ENCODE measurements around the gene ZBTB39. TPM values are rescaled to one million over a fixed set of nuclear protein-coding genes. Genes with fewer than 3 reads are reported as not detected.

Gene ZBTB39
- total RNA-seq, 3 donors from 2014 or later, result 3.5 to 8.6 (median 4.6) TPM

- H3K4me3 ChIP-seq, result no peak overlapping the region
- TF ChIP-seq CTCF (IDR thresholded peaks at IDR 0.05), result no peak
- no peaks in the 10 kb centered on the region for H3K9me3 ChIP-seq
- ATAC-seq (no peak), DNase-seq (no peak)
- no peaks in the 10 kb centered on the region for H3K4me1 ChIP-seq (ENCODE audit: low read depth)
- intact Hi-C loops (cut with DNase I, micrococcal nuclease), result no loop called here
- H3K36me3 ChIP-seq (ENCODE audit: low read depth), result peaks cover 14% of the 10 kb centered on the region
Measured at GRCh38 chr12:57039016-57039798, 32.9 kb upstream of the ZBTB39 start.

GRCh38 chr12:57037264-57037663, 30.9 kb upstream of the ZBTB39 start:
- no peak overlapping the region for H3K4me3 ChIP-seq
- no peak for TF ChIP-seq CTCF (IDR thresholded peaks at IDR 0.05)
- H3K9me3 ChIP-seq, result no peaks in the 10 kb centered on the region
- ATAC-seq, result no peak
- H3K36me3 ChIP-seq (ENCODE audit: low read depth), result peaks cover 14% of the 10 kb centered on the region
- DNase-seq, result no peak
- H3K4me1 ChIP-seq (ENCODE audit: low read depth), result no peaks in the 10 kb centered on the region
- intact Hi-C loops (cut with DNase I, micrococcal nuclease), result no loop called here

- no peak for ATAC-seq
- Histone ChIP-seq H3K4me3 (no peak overlapping the region), H3K4me1 (ENCODE audit: low read depth) (no peaks in the 10 kb centered on the region), H3K9me3 (no peaks in the 10 kb centered on the region), H3K36me3 (ENCODE audit: low read depth) (peaks cover 9% of the 10 kb centered on the region)
- intact Hi-C loops (cut with DNase I, micrococcal nuclease), result no loop called here
- no peak for DNase-seq
- TF ChIP-seq CTCF (IDR thresholded peaks at IDR 0.05), result no peak
Measured at GRCh38 chr12:57033431-57033830, 27.1 kb upstream of the ZBTB39 start.

- Histone ChIP-seq H3K9me3 (no peaks in the 10 kb centered on the region), H3K4me3 (no peak overlapping the region), H3K4me1 (ENCODE audit: low read depth) (no peaks in the 10 kb centered on the region), H3K36me3 (ENCODE audit: low read depth) (no peaks in the 10 kb centered on the region)
- intact Hi-C loops (cut with DNase I, micrococcal nuclease), result no loop called here
- no peak for TF ChIP-seq CTCF (IDR thresholded peaks at IDR 0.05)
- DNase-seq, result no peak
- ATAC-seq, result no peak
Measured at GRCh38 chr12:57031789-57032188, 25.4 kb upstream of the ZBTB39 start.

GRCh38 chr12:57031138-57031725, 24.9 kb upstream of the ZBTB39 start:
- Histone ChIP-seq H3K36me3 (ENCODE audit: low read depth) (no peaks in the 10 kb centered on the region), H3K4me1 (ENCODE audit: low read depth) (no peaks in the 10 kb centered on the region), H3K9me3 (no peaks in the 10 kb centered on the region), H3K4me3 (no peak overlapping the region)
- DNase-seq, result peak in 1 of 3 donors; percentile 30
- ATAC-seq, result peak; percentile 75
- TF ChIP-seq CTCF (IDR thresholded peaks at IDR 0.05), result no peak
- intact Hi-C loops (cut with DNase I, micrococcal nuclease), result no loop called here

Measured in mucosa of descending colon (tissue), 3 donors.